Measurements from ENCODE around the gene PDILT. TPM values are rescaled to one million over a fixed set of nuclear protein-coding genes. Genes with fewer than 3 reads are reported as not detected.

The PDILT gene
- total and polyA plus RNA-seq, 11 donors: not detected

- no peaks in the 10 kb centered on the region for H3K9me3 ChIP-seq
- intact Hi-C loops (cut with DNase I): no loop called here
- 62 to 71% (median 67%) methylated on average over 5 of the region's 5 CpGs for WGBS, 4 donors
- no peak overlapping the region for H3K4me3 ChIP-seq
- H3K4me1 ChIP-seq: no peaks in the 10 kb centered on the region
- no peaks in the 10 kb centered on the region for H3K36me3 ChIP-seq
- peaks cover 0 to 14% (median 0%) of the 10 kb centered on the region in 9 donors for H3K27me3 ChIP-seq
- ATAC-seq (no peak), DNase-seq (no peak)
- H3K27ac ChIP-seq: no peak overlapping the region
- TF ChIP-seq CTCF (IDR thresholded peaks at IDR 0.05) (no peak), POLR2A (IDR thresholded peaks at IDR 0.05) (no peak)
Measured at GRCh38 chr16:20329392-20330138, 75.0 kb downstream of the PDILT start.

GRCh38 chr16:20327444-20328041, 77.0 kb downstream of the PDILT start, which contains the start of gene GP2:
Gene GP2 (minus strand): TSS chr16:20327513. CDS start chr16:20326431, 1,082 bp downstream.
- Histone ChIP-seq H3K27me3 (peaks cover 0 to 8% (median 0%) of the 10 kb centered on the region in 9 donors), H3K9me3 (no peaks in the 10 kb centered on the region), H3K4me1 (no peaks in the 10 kb centered on the region), H3K4me3 (no peak within 1 kb of the TSS), H3K27ac (no peak within 1 kb of the TSS), H3K36me3 (no peaks in the 10 kb centered on the region)
- TF ChIP-seq POLR2A (IDR thresholded peaks at IDR 0.05): no peak
- no peak for TF ChIP-seq CTCF (IDR thresholded peaks at IDR 0.05)
- WGBS, 4 donors: 70 to 77% (median 74%) methylated on average over 7 of the region's 7 CpGs
- DNase-seq (no peak), ATAC-seq (no peak)
- intact Hi-C loops (cut with DNase I): no loop called here

GRCh38 chr16:20326321-20326720, 78.2 kb downstream of the PDILT start:
- TF ChIP-seq CTCF (IDR thresholded peaks at IDR 0.05): no peak
- no peak for TF ChIP-seq POLR2A (IDR thresholded peaks at IDR 0.05)
- DNase-seq (no peak), ATAC-seq (no peak)
- intact Hi-C loops (cut with DNase I): no loop called here
- 44 to 65% (median 54%) methylated on average over 3 of the region's 3 CpGs for WGBS, 4 donors
- Histone ChIP-seq H3K4me3 (no peak overlapping the region), H3K27ac (no peak overlapping the region), H3K9me3 (no peaks in the 10 kb centered on the region), H3K27me3 (peaks cover 0 to 8% (median 0%) of the 10 kb centered on the region in 9 donors), H3K36me3 (no peaks in the 10 kb centered on the region), H3K4me1 (no peaks in the 10 kb centered on the region)

GRCh38 chr16:20325005-20325404, 79.5 kb downstream of the PDILT start:
- no peak overlapping the region for H3K4me3 ChIP-seq
- no peak overlapping the region for H3K27ac ChIP-seq
- DNase-seq: no peak
- TF ChIP-seq POLR2A (IDR thresholded peaks at IDR 0.05) (no peak), CTCF (IDR thresholded peaks at IDR 0.05) (no peak)
- H3K4me1 ChIP-seq: no peaks in the 10 kb centered on the region
- WGBS, 4 donors: 48 to 73% (median 64%) methylated on average over 3 of the region's 3 CpGs
- no peaks in the 10 kb centered on the region for H3K36me3 ChIP-seq
- no peak for ATAC-seq
- peaks cover 0 to 8% (median 0%) of the 10 kb centered on the region in 9 donors for H3K27me3 ChIP-seq
- no peaks in the 10 kb centered on the region for H3K9me3 ChIP-seq
- intact Hi-C loops (cut with DNase I): no loop called here
